ENCODE data around the gene GRB10. TPM values are rescaled to one million over a fixed set of nuclear protein-coding genes. Genes with fewer than 3 reads are reported as not detected.
A peak's percentile ranks its signal among the peaks of the same experiment; 100 is the strongest.

Gene GRB10
- total RNA-seq, 1 experiment from 2014 or later = 38.3 TPM

DNA sequence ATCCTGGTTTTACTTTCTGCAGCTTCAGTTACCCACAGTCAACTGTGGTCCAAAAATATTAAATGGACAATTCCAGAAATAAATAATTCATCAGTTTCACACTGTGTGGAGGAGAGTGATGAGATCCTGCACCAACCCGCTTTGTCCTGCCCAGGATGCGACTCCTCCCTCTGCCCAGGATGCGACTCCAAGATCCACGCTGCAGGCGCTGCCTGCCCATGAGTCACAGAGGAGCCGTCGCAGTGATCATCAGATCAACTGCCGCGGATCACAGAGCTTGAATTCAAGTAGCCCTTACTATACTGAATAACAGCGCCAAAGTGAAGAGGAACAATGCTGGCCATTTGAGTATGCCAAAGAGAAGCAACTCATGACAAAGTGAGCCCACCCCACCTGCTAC is 61.5 kb downstream of the GRB10 start:
- BruUV-seq (replicated peaks) = no TSS peak
- Histone ChIP-seq H3K27me3 (ENCODE audit: control insufficient read depth, insufficient read depth, low read length) (no peaks in the 10 kb centered on the region), H3K4me1 (ENCODE audit: control insufficient read depth, insufficient read depth, low read length) (no peaks in the 10 kb centered on the region), H3K4me3 (ENCODE audit: low read depth in 2 of 2, low read length in 2 of 2) (no peak overlapping the region), H3K27ac (ENCODE audit: low read length) (no peak overlapping the region), H3K9me3 (ENCODE audit: control insufficient read depth, insufficient read depth, low read depth, low read length) (no peaks in the 10 kb centered on the region), H3K36me3 (ENCODE audit: control insufficient read depth, insufficient read depth, low read length) (no peaks in the 10 kb centered on the region)
- in situ Hi-C loops (cut with HindIII; ENCODE audit: low pct_unique_long_range_greater_than_20kb, low sequenced_read_pairs) = no loop called here
- DNase-seq (ENCODE audit: low read depth, low spot score) = no peak
- peak; percentile 41; the same call in 1 of the 2 replicates for ATAC-seq
- POLR2A ChIA-PET = no interaction called here
- CTCF ChIA-PET = no interaction called here
- TF ChIP-seq SIN3A (IDR thresholded peaks at IDR 0.05; ENCODE audit: borderline replicate concordance, insufficient read depth, low read depth, low read length) = no peak
- TF ChIP-seq, protein P1, sequence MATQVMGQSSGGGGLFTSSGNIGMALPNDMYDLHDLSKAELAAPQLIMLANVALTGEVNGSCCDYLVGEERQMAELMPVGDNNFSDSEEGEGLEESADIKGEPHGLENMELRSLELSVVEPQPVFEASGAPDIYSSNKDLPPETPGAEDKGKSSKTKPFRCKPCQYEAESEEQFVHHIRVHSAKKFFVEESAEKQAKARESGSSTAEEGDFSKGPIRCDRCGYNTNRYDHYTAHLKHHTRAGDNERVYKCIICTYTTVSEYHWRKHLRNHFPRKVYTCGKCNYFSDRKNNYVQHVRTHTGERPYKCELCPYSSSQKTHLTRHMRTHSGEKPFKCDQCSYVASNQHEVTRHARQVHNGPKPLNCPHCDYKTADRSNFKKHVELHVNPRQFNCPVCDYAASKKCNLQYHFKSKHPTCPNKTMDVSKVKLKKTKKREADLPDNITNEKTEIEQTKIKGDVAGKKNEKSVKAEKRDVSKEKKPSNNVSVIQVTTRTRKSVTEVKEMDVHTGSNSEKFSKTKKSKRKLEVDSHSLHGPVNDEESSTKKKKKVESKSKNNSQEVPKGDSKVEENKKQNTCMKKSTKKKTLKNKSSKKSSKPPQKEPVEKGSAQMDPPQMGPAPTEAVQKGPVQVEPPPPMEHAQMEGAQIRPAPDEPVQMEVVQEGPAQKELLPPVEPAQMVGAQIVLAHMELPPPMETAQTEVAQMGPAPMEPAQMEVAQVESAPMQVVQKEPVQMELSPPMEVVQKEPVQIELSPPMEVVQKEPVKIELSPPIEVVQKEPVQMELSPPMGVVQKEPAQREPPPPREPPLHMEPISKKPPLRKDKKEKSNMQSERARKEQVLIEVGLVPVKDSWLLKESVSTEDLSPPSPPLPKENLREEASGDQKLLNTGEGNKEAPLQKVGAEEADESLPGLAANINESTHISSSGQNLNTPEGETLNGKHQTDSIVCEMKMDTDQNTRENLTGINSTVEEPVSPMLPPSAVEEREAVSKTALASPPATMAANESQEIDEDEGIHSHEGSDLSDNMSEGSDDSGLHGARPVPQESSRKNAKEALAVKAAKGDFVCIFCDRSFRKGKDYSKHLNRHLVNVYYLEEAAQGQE (IDR thresholded peaks at IDR 0.05; ENCODE audit: insufficient read depth in 1 of 2, low read depth in 2 of 2, low read length in 1 of 2) = no peak
- no peak for TF ChIP-seq TCF7L2 (IDR thresholded peaks at IDR 0.05; ENCODE audit: low read depth, low read length)
- TF ChIP-seq, protein P2, sequence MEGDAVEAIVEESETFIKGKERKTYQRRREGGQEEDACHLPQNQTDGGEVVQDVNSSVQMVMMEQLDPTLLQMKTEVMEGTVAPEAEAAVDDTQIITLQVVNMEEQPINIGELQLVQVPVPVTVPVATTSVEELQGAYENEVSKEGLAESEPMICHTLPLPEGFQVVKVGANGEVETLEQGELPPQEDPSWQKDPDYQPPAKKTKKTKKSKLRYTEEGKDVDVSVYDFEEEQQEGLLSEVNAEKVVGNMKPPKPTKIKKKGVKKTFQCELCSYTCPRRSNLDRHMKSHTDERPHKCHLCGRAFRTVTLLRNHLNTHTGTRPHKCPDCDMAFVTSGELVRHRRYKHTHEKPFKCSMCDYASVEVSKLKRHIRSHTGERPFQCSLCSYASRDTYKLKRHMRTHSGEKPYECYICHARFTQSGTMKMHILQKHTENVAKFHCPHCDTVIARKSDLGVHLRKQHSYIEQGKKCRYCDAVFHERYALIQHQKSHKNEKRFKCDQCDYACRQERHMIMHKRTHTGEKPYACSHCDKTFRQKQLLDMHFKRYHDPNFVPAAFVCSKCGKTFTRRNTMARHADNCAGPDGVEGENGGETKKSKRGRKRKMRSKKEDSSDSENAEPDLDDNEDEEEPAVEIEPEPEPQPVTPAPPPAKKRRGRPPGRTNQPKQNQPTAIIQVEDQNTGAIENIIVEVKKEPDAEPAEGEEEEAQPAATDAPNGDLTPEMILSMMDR (IDR thresholded peaks at IDR 0.05) = no peak
- no peak for TF ChIP-seq POLR2AphosphoS5 (IDR thresholded peaks at IDR 0.05; ENCODE audit: low read depth, low read length)
- intact Hi-C loops (cut with micrococcal nuclease; ENCODE audit: unreplicated experiment) = no loop called here

DNA sequence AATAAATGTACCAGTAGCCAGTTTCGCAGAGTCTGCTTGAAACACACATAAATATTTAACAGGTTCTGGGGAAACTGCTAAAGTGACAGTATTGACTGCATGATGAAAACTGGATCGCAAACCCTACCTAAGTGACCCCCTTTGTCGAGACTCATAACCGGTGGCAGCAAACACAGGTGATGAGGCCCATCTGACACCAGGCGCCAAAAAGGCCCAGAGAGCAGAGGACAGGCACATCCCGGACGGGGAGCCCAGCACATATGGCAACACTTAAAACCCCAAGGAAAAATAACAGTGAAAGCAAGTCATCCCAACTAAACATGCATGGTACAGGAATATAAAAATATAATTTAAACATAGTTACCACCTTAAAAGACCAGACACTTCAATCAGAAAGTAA is 62.4 kb downstream of the GRB10 start:
- no peaks in the 10 kb centered on the region for H3K9me3 ChIP-seq (ENCODE audit: control insufficient read depth, insufficient read depth, low read depth, low read length)
- no peak overlapping the region for H3K4me3 ChIP-seq (ENCODE audit: low read depth in 2 of 2, low read length in 2 of 2)
- ChIA-PET CTCF (no interaction called here), POLR2A (interaction anchor here (0.7 kb wide), 1 partner anchor 58 kb away, joined by 5 read pairs; no protein-coding TSS in a partner anchor)
- H3K4me1 ChIP-seq (ENCODE audit: control insufficient read depth, insufficient read depth, low read length) = no peaks in the 10 kb centered on the region
- ATAC-seq (no peak), DNase-seq (ENCODE audit: low read depth, low spot score) (no peak)
- no peak for TF ChIP-seq TCF7L2 (IDR thresholded peaks at IDR 0.05; ENCODE audit: low read depth, low read length)
- TF ChIP-seq, protein P2 (IDR thresholded peaks at IDR 0.05) = no peak
- no peaks in the 10 kb centered on the region for H3K36me3 ChIP-seq (ENCODE audit: control insufficient read depth, insufficient read depth, low read length)
- BruUV-seq (replicated peaks) = no TSS peak
- H3K27ac ChIP-seq (ENCODE audit: low read length) = no peak overlapping the region
- intact Hi-C loops (cut with micrococcal nuclease; ENCODE audit: unreplicated experiment) (no loop called here), in situ Hi-C loops (cut with HindIII; ENCODE audit: low pct_unique_long_range_greater_than_20kb, low sequenced_read_pairs) (no loop called here)
- H3K27me3 ChIP-seq (ENCODE audit: control insufficient read depth, insufficient read depth, low read length) = no peaks in the 10 kb centered on the region
